Activated T-cell treated with anti-CD3 and anti-CD28 coated beads for 1 hour (primary cell): Measurements from ENCODE around the gene SELENON.

ENCODE experiments used
- DNase-seq: peaks from one replicate; pipeline ENCODE4 v3.0.0-alpha.2; 2020; ENCODE audit warnings: low read depth

Gene SELENON

DNA sequence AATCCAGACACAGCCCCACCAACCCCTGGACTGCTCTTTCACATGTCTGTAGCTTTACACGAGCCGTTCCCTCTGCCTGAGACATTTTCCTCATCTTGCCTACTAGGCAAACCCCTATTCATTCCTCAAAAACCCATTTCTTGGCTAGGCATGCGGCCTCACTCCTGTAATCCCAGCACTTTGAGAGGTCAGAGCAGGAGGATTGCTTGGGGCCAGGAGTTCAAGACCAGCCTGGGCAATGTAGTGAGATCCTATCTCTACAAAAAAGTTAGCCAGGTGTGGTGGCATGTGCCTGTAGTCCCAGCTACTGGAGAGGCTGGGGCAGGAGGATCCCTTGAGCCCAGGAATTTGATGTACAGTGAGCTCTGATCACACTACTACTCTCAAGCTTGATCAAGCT is 64.4 kb downstream of the SELENON start:
- DNase-seq, result no peak

DNA sequence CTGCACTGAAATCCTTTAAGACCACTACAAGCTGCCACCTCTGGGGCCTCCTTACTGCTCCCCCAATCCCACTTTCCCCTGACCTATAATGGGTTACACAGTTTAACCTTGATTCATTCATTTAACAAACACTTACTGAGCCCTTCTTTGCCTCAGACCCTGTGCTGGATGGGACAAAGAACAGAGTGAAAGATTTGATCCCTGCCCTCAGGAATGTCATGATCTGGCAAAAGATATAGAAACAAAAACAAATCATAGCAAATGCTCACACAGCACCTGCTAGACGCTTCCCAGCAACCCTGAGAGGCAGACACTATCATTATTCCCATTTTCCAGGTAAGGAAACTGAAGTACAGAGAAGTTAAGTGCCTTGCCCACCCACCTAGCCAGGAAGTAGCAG is 66.3 kb downstream of the SELENON start:
- DNase-seq, result no peak

DNA sequence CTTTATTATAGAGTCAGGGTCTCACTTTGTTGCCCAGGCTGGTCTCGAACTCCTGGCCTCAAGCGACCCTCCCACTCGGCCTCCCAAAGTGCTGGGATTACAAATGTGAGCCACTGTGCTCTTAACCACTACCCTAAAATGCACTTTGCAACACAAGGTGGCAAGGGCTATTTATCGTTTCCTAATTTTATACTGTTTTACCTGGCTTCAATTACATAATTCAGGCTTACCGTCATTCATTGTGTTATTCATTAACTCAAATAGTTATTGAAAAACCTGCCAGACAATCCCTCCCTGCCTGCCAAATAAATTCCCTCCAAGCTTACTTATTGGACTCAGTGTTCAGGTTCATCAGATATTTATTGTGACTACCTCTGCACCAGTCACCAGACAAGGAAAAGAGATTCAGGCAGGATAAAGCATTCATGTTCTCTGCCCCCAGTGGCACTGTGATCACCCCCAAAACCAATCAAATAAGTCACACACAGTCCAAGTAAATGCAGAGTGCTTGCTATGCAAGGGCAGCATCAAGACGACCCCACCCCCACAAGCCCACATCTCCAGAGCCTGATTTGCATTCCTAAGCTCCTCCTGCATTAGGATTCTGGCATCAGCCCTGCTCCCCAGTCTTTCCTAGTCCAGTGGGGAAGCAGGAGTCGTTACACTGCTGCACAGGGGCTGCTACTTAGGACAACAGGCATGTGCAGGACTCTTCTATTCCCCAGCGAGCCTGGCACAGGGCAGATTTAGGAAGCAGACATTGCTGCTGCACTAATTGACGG is 67.4 kb downstream of the SELENON start:
- DNase-seq, result no peak
